DMS153 (cell line): ENCODE measurements around the gene GLTP.
"Not testable (repeated sequence)": the region's sequence is repeated elsewhere in the genome, so short reads cannot be mapped to it uniquely, and the experiment has no call there.

Source experiments
- DNase-seq: peaks from one replicate; lab custom pipeline; 2025; lab: John Stamatoyannopoulos, UW

The GLTP gene

DNA sequence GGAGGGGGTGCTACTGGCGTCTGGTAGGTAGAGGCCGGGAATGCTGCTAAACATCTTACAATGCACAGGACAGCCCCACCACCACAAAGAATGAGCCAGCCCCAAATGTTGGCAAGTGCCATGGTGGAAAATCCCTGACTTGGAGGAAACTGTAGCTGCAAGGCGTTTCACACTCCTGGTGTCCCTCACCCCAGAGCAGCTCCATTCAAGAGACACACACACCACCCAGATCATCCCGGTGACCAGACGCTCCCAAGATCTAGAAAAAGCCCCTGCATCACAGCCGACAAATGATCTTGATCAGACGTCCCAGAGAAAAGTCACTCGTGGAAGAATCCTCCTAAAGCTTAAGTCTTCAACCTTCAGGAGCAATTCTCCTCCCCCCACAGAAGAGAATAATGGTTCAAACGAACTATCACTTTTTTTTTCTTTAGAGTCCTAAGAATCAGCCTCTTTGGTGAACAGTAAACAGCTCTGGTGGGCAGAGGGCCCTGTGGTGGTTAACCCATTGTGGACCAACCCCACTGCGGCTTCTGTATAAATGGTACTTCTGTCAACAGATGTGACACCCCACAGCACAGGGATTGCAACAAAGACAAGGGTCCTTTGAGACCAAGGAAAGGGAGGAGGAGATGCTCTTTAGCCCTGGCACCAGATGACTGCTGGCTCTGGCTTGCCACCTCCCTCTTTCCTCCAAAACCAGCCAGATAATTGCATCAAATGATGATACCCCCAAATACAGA lies 2.7 kb downstream of the GLTP start:
- DNase-seq = no peak

DNA sequence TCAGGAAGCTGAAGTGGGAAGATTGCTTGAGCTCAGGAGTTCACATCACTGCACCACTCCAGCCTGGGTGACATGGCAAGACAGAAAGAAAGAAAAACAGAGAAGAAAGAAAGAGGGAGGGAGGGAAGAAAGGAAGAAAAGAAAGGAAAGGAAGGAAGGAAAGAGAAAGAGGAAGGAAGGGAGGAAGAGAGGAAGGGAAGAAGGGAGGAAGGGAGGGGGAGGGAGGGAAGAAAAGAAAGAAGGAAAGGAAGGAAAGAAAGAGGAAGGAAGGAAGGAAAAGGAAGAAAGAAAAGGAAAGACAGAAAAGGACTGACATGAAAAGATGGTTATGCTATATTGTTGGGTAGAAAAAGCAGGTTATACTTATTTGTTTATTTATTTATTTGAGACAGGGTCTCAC lies 3.9 kb downstream of the GLTP start:
- DNase-seq = no peak

DNA sequence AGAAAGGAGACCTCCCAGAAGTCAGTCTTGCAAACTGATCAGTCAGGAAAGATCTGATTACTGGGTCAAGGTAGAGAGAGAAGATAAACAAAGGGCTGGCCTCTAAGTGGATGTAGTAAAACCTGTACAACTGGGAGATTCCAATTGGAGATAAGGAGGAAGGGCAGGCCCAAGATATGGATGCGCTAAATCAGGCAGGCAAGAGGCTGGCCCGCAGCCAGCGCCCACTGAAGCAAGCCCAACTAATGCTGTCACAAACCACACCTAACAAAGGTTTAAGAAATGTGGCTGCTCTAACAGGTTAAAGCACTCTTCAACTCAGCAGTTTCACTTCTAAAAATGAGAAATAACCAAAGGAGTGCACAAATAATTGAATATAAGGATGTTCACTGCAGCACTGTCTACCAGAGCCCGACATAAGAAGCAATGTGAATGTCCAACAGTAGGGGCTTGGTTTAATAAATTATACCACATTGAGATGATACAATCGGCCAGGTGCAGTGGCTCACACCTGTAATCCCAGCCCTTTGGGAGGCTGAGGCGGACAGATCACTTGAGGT lies 4.7 kb downstream of the GLTP start:
- peak; percentile 37 for DNase-seq

DNA sequence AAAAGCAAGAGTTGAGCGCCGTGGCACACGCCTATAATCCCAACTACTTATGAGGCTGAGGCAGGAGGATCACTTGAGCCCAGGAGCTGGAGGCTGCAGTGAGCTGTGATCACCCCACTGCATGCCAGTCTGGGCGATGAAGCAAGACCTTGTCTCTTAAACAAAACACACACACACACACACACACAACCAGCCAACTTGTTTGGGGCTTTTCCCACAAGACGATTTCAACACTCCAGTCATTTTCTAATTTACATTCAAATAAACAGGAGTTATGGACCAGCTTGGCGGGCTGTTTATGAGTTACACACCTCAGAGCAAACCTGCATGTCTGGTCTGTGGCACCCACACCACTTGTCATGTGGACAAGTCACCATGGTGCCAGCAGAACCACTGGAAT lies 6.7 kb downstream of the GLTP start:
- no peak for DNase-seq

DNA sequence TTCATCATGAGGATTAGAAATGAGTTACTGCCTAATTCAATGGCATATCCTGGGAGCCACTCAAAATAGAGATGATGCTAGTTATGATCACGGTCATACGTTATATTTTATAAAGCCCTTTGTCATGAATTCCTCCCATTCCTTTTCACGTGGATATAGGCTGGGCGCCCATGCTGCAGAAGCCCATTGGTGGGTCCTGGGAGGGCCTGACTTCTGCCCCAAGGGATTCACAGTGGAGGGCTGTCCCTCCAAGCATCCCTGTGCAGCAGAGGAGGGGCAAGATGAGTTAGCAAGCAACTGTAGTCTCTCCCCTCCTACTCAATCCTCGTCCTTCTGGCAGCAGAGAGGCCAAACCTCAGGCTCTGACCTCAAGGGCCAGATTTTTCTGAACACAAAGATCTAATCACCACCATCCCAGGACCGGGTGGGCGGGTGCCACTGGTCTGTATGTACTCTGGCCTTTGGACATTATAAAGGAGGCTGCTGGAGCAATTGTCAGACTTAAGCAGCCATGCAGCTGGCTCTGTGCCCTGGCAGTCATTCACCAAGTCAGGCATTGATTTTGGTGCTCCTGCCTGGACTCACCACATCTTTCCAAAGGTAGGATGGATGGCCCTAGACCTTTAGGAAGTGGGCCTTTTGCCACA lies 8.6 kb downstream of the GLTP start:
- no peak for DNase-seq

DNA sequence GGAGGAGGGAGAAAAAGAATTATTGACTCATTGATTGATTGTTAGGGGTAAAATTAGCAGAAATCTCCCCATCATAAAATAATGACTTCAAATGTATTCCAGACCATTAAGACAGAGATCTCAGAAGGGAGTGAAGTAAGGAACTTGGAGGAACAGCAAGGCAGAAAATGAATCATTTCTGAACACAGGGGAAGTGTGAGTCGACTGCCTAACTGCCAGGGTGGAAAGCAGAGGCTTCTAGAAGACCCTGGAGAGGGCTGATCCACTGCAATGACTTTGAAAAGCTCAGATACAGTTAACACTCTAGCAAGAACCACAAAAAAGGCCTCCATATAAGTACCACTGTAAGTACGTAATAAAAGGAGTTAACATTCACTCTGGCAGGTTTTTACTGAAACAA lies 9.7 kb downstream of the GLTP start:
- no peak for DNase-seq

DNA sequence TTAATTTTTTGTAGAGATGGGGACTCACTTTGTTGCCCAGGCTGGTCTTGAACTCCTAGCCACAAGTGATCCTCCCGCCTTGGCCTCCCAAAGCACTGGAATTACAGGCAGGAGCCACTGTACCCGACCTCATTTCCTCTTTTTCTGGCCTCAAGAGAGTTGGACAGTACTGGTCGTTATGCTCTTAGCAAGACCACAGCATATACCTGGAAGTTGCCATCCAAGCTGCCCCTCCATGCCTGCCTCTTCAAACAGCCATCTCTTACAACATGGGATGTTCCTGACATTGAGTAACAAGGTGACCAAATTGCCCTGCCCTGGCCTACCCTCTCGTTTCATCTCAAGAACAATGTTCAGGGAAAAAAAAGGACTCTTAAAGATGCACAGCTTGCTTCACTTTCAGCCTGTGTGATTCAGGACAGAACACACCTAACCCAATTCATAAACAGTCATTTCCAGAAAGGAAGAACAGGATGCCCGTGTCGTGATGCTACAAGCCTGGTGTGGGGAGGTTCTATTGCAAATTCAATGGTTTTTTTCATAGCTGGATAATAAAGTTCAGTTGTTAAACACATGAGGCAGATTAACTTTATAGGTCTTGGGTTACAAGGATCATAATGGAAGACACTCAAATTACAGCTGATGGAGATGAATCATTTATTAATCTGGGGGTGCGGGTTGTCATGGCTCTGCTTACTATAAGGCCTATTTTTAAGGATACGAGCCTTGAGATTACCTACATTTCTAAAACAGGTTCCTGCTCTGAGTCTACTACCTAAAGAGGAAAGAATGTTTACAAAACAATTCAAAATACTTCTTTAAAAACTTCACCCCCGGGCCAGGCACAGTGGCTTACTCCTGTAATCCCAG lies 11.9 kb downstream of the GLTP start:
- no peak for DNase-seq

DNA sequence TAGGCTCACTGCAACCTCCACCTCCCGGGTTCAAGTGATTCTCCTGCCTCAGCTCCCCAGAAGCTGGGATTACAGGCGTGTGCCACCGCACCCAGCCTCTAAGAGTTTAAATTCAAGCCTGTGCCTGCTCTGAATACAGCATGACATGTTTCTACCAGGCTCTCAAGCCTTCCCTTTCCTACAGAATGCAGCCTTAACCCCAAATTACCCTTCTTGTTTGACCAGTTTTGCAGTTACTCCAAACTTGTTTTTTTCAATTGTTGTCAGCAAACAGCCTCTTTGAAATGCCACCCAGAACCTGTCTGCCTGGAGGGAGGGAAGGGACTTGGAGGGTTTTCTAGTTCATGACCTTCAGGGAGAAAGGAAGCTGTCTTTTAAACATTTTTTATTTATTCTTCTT lies 15.4 kb downstream of the GLTP start:
- DNase-seq = no peak

DNA sequence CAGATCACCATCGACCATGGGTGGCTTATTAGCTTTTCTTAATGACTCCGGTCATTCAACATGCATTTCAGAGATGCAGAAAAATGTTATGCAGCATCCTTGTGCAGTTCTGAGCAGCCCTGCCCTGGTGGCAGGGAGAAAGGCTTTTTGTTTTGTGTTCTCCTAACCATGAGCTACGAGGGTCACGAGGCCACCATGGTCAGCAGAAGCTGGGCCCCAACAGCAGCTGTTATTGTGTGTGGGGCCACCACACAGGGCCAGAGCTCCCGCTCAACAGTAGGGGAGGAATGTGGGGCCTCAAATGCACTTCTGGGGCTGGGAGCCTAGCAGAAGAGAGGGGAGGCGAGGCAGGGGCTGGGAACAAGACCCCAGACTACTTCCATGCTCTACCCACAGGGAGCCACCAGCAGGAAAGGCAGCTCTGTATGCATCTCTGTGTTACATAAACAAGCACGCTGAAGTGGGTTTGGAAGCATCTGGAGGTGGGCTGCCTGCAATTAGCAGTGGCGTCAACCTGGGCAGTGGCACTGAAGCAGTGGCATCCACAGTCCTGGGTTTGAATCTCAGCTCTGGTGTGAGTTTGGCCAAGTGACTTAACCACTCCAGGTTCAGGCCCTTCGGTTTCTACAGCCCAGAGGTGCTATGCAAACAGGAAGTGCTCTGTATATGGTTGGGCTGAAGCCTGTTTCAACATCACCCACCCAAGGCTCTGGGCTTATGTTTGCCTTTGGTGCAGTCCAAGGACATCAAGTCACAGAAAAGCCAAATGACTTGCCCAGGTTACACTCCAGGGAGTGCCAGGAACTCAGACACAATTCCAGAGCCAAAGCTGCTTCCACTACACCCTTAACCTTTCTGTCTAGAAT lies 16.3 kb downstream of the GLTP start:
- peak; percentile 52 for DNase-seq

DNA sequence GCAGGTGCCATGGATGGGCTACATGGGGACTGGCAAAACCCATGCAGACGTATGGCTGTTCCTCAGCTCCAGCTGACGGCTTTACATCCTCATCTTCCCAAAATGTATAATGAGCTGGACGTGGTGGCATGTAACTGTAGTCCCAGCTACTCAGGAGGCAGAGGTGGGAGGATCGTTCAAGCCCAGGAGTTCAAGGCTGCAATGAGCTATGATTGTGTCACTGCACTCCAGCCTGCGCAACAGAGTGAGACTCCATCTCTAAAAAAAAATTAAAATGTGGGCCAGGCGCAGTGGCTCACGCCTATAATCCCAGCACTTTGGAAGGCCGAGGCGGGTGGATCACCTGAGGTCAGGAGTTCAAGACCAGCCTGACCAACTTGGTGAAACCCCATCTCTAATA lies 17.9 kb downstream of the GLTP start:
- DNase-seq = not testable (repeated sequence)

DNA sequence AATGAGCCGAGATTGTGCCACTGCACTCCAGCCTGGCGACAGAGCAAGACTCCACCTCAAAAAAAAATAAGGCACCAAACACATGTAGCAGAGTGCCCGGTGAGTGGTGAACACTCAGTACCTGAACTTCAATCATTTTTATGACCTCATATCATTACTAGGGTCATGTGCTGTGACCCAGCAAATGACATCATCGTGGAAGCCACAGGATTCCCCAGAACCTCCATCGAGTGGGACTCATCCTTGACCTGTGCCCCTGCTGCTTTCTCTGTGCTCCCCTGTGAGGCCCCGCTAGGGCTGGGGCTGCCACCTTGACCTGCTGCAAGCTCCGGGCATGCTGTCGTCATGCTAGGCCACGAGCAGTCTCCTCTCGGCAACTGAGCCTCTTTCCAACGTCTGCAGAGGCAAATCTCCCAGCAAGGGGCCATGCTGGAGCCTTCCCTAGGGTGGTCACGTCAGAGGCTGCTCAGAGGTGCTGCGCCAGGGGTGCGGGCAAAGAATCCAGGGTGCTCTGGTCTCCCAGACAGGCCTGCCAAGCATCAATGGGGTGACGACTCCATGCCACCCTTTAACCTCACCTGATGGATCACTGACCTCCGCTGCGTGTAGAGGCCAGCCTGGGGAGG lies 18.5 kb downstream of the GLTP start:
- no peak for DNase-seq

DNA sequence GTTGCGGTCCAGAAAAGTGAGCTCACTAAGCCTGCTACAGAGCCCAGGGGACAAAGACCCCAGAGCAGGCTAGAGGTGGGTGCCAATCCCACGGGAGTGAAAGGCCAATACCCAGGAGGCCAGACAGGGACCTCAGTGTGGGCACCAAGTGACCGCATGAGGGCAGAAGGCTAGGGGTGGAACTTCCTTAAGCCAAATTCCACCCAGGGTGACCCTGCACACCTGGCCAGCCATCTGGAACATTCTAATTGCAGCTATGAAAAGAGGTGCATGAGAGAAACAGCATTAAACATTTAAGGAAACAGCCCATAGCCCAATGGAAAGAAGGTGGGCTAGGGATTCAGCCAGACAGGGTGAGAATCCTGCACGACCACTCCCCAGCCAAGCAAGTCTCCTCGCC lies 19.4 kb downstream of the GLTP start:
- no peak for DNase-seq

DNA sequence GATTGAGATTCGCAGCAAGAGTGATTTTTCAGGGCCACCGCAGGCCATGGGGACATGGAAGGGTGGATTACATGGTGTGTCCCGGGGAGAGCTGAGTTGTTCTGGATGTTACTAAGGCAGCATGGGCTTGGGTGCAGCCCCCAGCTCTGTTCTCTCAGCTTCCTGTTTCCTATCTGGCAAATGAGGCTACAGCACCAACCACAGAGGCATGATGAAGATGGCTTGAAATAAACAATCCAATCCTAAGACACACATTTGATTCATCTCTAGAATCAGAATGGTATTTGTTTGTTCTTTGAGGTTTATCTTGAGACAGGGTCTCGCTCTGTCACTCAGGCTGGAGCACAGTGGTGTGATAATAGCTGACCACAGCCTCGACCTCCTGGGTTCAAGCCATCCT lies 21.6 kb downstream of the GLTP start:
- DNase-seq = no peak

DNA sequence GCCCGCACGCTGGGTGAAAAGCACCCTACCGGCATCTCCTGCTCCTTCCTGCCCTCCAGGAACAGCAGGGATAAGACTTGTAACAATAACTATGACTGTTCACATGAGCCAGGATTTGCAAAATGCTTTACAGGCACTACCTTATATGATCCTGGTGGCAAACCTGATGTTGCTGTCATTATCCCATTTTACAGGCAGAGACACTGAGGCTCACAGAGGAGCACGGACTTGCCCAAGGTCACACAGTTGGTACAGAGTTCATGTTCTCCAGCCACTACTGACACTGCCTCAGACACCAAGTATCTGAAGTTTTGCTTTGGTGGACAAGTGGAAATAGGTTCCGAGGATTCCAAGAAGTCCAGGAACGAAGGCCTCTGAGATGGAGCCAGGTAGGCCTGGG lies 22.6 kb downstream of the GLTP start:
- DNase-seq = no peak

DNA sequence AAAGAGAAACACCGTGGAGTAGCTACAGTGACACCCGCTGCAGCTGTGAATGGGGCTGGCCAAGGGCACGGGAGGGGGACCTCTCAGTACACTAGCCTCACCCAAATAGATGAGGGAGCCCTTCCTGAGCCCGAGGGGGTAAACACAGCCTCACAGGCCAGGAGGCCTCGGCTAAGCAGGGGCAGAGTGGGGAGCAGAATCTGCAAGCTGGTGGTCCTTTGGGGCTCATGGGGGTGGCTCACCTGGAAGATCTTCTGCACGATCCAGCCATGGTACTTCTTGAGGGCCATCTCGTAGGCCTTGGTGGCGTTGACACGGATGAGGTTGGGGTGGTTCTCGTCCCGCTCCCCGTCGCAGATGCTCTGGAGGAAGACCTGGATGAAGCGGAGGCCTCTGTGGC lies 25.0 kb downstream of the GLTP start:
- DNase-seq = no peak

DNA sequence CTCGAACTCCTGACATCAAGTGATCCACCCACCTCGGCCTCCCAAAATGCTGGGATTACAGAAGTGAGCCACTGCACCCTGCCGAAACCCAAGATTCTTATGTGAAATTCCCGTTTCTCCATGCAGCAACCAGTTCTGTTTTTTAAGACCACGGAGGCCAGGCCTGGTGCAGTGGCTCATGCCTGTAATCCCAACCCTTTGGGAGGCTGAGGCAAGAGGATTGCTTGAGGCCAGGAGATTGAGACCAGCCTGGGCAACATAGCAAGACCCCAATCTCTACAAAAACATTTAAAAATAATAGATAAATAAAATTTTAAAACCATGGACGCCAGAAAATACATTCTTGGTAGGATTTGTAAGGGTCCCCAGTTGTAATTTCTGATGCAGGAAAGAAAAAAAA lies 29.8 kb downstream of the GLTP start:
- DNase-seq = not testable (repeated sequence)

DNA sequence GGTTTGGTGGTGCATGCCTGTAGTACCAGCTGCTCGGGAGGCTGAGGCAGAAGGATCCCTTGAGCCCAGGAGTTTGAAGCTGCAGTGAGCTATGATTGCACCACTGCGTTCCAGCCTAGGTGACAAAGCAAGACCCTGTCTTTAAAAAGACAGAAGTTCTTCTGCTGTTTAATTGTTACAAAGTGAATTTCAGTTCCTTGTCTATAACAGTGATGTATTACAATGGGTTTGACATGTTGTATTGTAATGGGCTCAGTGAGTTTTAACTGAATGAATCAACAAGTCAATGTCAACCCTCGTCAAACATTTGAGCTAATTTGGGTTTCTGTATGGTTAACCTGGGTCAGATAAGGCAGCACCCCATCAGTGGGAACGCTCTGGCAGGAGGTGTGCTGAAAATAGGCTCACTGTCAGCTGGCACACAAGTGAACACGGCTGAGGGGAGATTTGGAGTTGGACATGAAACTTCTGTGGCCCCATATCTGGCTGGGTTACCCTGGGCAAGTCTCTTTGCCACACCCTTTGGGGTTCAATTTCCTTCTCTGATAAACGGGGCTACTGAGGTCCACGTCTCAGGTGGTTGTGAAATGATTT lies 33.1 kb downstream of the GLTP start:
- no peak for DNase-seq

DNA sequence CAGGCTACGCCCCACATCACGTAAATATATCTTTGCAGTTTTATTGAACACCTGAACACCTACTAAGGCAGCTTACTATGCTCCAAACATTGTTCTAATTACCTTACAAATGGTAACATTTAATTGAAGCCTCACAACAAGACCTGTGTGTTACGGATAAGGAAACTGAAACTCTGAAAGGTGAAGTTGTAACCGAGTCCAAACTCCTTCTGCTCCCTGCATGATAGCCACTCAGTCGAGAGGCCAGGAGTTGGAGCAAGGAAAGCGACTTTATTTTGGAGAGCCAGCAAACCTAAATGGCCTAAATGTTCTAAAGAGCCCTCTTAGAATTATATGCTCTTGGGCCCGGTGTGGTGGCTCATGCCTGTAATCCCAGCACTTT lies 34.5 kb downstream of the GLTP start:
- DNase-seq = no peak

DNA sequence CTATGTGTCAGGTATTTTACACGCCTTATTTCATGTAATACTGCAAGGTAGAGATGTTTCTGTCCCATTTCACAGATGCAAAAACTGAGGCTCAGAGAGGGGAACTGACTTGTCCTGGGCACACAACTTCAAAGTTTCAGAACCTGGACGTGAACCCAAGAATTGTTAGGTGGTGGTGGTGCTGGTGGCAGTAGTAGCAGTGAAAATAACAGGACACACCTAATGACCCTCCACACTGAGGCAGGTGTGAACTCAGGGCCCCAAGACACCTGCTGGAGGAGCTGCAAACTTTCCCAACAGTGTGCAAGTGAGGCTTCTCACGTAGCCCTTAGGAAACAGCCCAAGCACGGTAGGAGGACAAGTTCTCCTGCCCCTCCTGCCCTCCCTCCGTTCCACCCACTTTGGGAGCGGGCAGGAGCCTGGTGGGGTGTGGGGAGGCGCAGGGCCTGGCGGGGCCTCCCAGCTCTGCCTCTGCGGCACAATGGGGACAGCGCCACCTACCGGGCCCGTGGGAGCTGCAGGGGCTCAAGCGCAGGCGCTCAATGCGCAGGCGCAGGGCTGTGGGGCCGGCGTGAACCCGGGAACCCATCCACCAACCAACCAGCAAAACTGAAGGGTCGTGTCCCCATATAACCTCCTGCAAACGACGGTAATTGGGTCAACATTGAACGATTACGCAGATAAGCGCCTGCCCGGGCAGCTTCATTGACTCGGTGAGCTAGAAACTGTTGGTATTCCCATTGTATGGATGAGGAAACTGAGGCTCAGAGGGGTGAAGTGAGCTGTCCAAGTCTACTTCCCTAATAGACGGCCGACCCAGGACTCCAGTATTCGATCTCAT lies 35.1 kb downstream of the GLTP start:
- DNase-seq = peak; percentile 5

DNA sequence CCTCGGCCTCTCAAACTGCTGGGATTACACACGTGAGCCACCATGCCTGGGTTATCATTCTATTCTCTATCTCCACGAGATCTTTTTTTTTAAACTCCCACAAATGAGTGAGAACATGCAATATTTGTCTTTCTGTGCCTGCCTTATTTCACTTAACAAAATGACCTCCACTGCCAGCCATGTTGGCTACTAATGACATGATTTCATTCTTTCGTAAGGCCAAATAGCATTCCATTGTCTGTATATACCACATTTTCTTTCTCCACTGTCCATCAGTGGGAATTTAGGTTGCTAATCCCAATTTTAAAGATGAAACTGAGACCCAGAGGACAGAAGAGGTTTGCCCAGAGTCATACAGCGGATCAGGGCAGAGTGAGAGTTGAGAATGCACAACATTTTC lies 36.2 kb downstream of the GLTP start:
- no peak for DNase-seq
